Neural progenitor cell (in vitro differentiated cells): ENCODE results near the gene HERC6.

Source experiments
- EZH2 ChIP-seq: fragments of 200-600 bp; sonication (generic); IDR thresholded peaks from 2 replicates; pipeline ENCODE4 v1.6.1; 2017; ENCODE audit warnings: antibody characterized with exemption, mild to moderate bottlenecking, moderate library complexity
- EZH2phosphoT487 ChIP-seq: fragments of 200-600 bp; sonication (generic); IDR thresholded peaks from 2 replicates; pipeline ENCODE4 v1.6.1; 2017; ENCODE audit warnings: antibody characterized with exemption
- TF ChIP-seq, protein P1 (sequence below): fragments of 200-600 bp; sonication (generic); IDR thresholded peaks from 2 replicates; pipeline ENCODE4 v1.5.1; 2017; ENCODE audit warnings: antibody characterized with exemption, mild to moderate bottlenecking

DNA sequence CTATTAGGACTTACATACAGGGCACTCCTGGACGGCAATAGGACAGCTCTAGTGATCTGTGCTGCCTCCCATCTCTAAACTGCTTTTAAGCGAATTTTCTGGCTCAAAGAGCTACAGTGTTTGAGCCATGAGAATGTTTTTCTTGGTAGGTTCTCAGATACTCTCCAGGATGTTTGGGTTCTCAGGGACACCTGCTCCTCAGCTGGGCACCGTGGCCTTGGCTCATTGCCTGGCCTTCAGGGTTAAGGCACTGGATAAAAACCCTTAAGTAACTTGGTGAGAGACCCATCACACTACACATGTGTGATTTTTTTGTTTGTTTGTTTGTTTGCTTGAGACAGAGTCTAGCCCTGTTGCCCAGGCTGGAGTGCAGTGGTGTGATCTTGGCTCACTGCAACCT, 39.8 kb downstream of the HERC6 start:
- TF ChIP-seq, protein P1, sequence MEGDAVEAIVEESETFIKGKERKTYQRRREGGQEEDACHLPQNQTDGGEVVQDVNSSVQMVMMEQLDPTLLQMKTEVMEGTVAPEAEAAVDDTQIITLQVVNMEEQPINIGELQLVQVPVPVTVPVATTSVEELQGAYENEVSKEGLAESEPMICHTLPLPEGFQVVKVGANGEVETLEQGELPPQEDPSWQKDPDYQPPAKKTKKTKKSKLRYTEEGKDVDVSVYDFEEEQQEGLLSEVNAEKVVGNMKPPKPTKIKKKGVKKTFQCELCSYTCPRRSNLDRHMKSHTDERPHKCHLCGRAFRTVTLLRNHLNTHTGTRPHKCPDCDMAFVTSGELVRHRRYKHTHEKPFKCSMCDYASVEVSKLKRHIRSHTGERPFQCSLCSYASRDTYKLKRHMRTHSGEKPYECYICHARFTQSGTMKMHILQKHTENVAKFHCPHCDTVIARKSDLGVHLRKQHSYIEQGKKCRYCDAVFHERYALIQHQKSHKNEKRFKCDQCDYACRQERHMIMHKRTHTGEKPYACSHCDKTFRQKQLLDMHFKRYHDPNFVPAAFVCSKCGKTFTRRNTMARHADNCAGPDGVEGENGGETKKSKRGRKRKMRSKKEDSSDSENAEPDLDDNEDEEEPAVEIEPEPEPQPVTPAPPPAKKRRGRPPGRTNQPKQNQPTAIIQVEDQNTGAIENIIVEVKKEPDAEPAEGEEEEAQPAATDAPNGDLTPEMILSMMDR = no peak
- TF ChIP-seq EZH2 = no peak
- TF ChIP-seq EZH2phosphoT487 = no peak
